Tongue (tissue), 2 donors: Measurements from ENCODE around the gene LDHAL6B. TPM values are rescaled to one million over a fixed set of nuclear protein-coding genes. Genes with fewer than 3 reads are reported as not detected.
A peak's percentile ranks its signal among the peaks of the same experiment; 100 is the strongest.

ENCODE experiments used
- DNase-seq: peaks from one replicate; pipeline ENCODE4 v3.0.0-alpha.2; 2015
- total RNA-seq: library from RNA; depleted of rRNA; stranded (reverse); fragments of >200 nt; gene quantifications from one replicate; pipeline ENCODE4 v1.2.3, GENCODE V29; 2014

LDHAL6B gene
- total RNA-seq, 1 donor from 2014 or later: not detected

- DNase-seq: no peak
These were observed 12.1 kb downstream of the LDHAL6B start for GRCh38 chr15:59218710-59219109.

- no peak for DNase-seq
These were observed 15.2 kb downstream of the LDHAL6B start for GRCh38 chr15:59221511-59222505.

- DNase-seq: no peak
These were observed 16.4 kb downstream of the LDHAL6B start for GRCh38 chr15:59222906-59223550.

- DNase-seq: peak; percentile 16
These were observed 17.1 kb downstream of the LDHAL6B start for GRCh38 chr15:59223736-59224135.

GRCh38 chr15:59224474-59224873 lies 17.8 kb downstream of the LDHAL6B start:
- no peak for DNase-seq

GRCh38 chr15:59227021-59227420 lies 20.4 kb downstream of the LDHAL6B start:
- no peak for DNase-seq

GRCh38 chr15:59229015-59229414 lies 22.4 kb downstream of the LDHAL6B start:
- DNase-seq: no peak

GRCh38 chr15:59229453-59229852 lies 22.8 kb downstream of the LDHAL6B start:
- no peak for DNase-seq

GRCh38 chr15:59230531-59231055 lies 23.9 kb downstream of the LDHAL6B start:
- peak; percentile 2 for DNase-seq

- DNase-seq: peak; percentile 15
These were observed 25.8 kb downstream of the LDHAL6B start for GRCh38 chr15:59232476-59232875.

- DNase-seq: no peak
These were observed 29.8 kb downstream of the LDHAL6B start for GRCh38 chr15:59236394-59236793.

- DNase-seq: no peak
These were observed 30.6 kb downstream of the LDHAL6B start for GRCh38 chr15:59237119-59237855.

GRCh38 chr15:59237924-59238331 lies 31.3 kb downstream of the LDHAL6B start:
- DNase-seq: no peak

- DNase-seq: no peak
These were observed 33.4 kb downstream of the LDHAL6B start for GRCh38 chr15:59240036-59240435.

- DNase-seq: no peak
These were observed 36.0 kb downstream of the LDHAL6B start for GRCh38 chr15:59242649-59243048.

GRCh38 chr15:59243622-59244021 lies 37.0 kb downstream of the LDHAL6B start:
- no peak for DNase-seq

- no peak for DNase-seq
These were observed 37.7 kb downstream of the LDHAL6B start for GRCh38 chr15:59244337-59244736.

GRCh38 chr15:59245559-59245958 lies 38.9 kb downstream of the LDHAL6B start:
- DNase-seq: no peak

- DNase-seq: peak; percentile 65
These were observed 40.7 kb downstream of the LDHAL6B start for GRCh38 chr15:59247364-59247763.

GRCh38 chr15:59249816-59250215 lies 43.2 kb downstream of the LDHAL6B start:
- DNase-seq: no peak

- DNase-seq: no peak
These were observed 43.6 kb downstream of the LDHAL6B start for GRCh38 chr15:59250249-59250648.
